Fibroblast of lung (primary cell): Measurements from ENCODE around the gene THSD7A.

Source experiments
- EZH2 ChIP-seq: IDR thresholded peaks from 2 replicates; pipeline ENCODE4 v1.5.1; 2012; ENCODE audit warnings: low read length, control low read depth, mild to moderate bottlenecking; ENCODE audit errors: missing control alignments
- TF ChIP-seq, protein P1 (sequence below), 2 donors: IDR thresholded peaks in 1 of 2; conservative IDR thresholded peaks in 1 of 2; 1 replicate in 1 of 2; 2 replicates in 1 of 2; pipeline ENCODE4 v1.5.1; 2011 to 2012; ENCODE audit warnings: low read length in 2 of 2, control low read depth in 1 of 2, inconsistent platforms in 1 of 2, low read depth in 1 of 2, mild to moderate bottlenecking in 1 of 2

DNA sequence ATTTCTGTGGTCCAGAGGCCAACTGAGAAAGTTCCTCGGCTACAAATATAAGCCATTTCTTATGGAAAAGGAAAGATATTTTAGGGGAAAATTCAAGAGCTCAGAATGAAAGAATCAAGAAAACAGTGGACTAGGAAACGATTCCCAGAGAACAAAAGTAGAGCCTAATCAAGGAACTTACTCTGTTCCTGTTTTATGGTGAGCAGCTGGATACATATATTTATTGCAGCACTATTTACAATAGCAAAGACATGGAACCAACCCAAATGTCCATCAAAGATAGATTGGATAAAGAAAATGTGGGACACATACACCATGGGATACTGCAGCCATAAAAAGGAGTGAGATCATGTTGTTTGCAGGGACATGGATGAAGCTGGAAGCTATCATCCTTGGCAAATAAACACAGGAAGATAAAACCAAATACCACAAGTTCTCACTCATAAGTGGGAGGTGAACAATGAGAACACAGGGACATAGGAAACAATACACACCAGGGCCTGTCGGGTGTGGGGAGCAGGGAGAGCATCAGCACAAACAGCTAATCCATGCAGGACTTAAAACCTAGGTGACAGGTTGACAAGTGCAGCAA is 298.7 kb downstream of the THSD7A start:
- TF ChIP-seq, protein P1, sequence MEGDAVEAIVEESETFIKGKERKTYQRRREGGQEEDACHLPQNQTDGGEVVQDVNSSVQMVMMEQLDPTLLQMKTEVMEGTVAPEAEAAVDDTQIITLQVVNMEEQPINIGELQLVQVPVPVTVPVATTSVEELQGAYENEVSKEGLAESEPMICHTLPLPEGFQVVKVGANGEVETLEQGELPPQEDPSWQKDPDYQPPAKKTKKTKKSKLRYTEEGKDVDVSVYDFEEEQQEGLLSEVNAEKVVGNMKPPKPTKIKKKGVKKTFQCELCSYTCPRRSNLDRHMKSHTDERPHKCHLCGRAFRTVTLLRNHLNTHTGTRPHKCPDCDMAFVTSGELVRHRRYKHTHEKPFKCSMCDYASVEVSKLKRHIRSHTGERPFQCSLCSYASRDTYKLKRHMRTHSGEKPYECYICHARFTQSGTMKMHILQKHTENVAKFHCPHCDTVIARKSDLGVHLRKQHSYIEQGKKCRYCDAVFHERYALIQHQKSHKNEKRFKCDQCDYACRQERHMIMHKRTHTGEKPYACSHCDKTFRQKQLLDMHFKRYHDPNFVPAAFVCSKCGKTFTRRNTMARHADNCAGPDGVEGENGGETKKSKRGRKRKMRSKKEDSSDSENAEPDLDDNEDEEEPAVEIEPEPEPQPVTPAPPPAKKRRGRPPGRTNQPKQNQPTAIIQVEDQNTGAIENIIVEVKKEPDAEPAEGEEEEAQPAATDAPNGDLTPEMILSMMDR (conservative IDR thresholded peaks at IDR 0.05 in 1 of 2, IDR thresholded peaks at IDR 0.05 in 1 of 2; ENCODE audit: low read depth in 1 of 2, low read length in 2 of 2) = no peak
- no peak for TF ChIP-seq EZH2
